Mesenchymal stem cell (in vitro differentiated cells and primary cell): ENCODE results near the gene OR2T1.
A peak's percentile ranks its signal among the peaks of the same experiment; 100 is the strongest.

Experiments
- DNase-seq: peaks from one replicate; pipeline ENCODE4 v3.0.0-alpha.2; 2013
- H2AFZ ChIP-seq: one replicate; pipeline ENCODE4 v1.6.1; 2013; ENCODE audit warnings: low read depth, mild to moderate bottlenecking, control low read depth, inconsistent platforms, low read length, moderate library complexity
- H2AK5ac ChIP-seq: 2 replicates; pipeline ENCODE4 v1.6.1; 2013; ENCODE audit warnings: low read length, moderate library complexity, mild to moderate bottlenecking, inconsistent platforms; ENCODE audit not compliant: severe bottlenecking
- H2BK120ac ChIP-seq: one replicate; pipeline ENCODE4 v1.6.1; 2013; ENCODE audit warnings: low read depth, mild to moderate bottlenecking, inconsistent platforms, low read length, moderate library complexity
- H2BK12ac ChIP-seq, 2 experiments: one replicate each; pipeline ENCODE4 v1.6.1; 2013; ENCODE audit warnings: inconsistent platforms in 2 of 2, low read length in 2 of 2, mild to moderate bottlenecking in 2 of 2, moderate library complexity in 2 of 2, control low read depth in 1 of 2
- H2BK15ac ChIP-seq: one replicate; pipeline ENCODE4 v1.6.1; 2013; ENCODE audit warnings: mild to moderate bottlenecking, low read depth, inconsistent platforms; ENCODE audit not compliant: poor library complexity, severe bottlenecking
- H2BK5ac ChIP-seq: 2 replicates; pipeline ENCODE4 v1.6.1; 2013; ENCODE audit warnings: low read depth, mild to moderate bottlenecking, low read length, control low read depth, inconsistent platforms; ENCODE audit not compliant: poor library complexity, severe bottlenecking
- H3K14ac ChIP-seq, 2 experiments: one replicate each; pipeline ENCODE4 v1.6.1; 2013; ENCODE audit warnings: inconsistent platforms in 2 of 2, low read length in 2 of 2, control low read depth in 1 of 2, mild to moderate bottlenecking in 1 of 2, moderate library complexity in 1 of 2
- H3K18ac ChIP-seq, 2 experiments: one replicate each; pipeline ENCODE4 v1.6.1; 2013; ENCODE audit warnings: inconsistent platforms in 2 of 2, low read length in 2 of 2, control low read depth in 1 of 2, low read depth in 1 of 2, mild to moderate bottlenecking in 1 of 2
- H3K23ac ChIP-seq, 2 experiments: one replicate each; pipeline ENCODE4 v1.6.1; 2013; ENCODE audit warnings: inconsistent platforms in 2 of 2, low read length in 2 of 2, mild to moderate bottlenecking in 2 of 2, moderate library complexity in 2 of 2, control low read depth in 1 of 2
- H3K27ac ChIP-seq: 2 replicates; pipeline ENCODE4 v1.5.1; 2013; ENCODE audit warnings: mild to moderate bottlenecking, moderate library complexity, low read length, control low read depth, inconsistent platforms; ENCODE audit not compliant: poor library complexity, severe bottlenecking
- H3K27me3 ChIP-seq, 2 experiments: 2 replicates each; pipeline versions ENCODE4 v1.6.1 to v1.7.0; 2013; ENCODE audit warnings: low read length in 2 of 2, mild to moderate bottlenecking in 2 of 2, moderate library complexity in 2 of 2, control low read depth in 1 of 2, inconsistent platforms in 1 of 2; ENCODE audit not compliant: control insufficient read depth in 1 of 2, insufficient read depth in 1 of 2
- H3K36me3 ChIP-seq, 2 experiments: 2 replicates each; pipeline versions ENCODE4 v1.6.1 to v1.7.0; 2013; ENCODE audit warnings: low read length in 2 of 2, control low read depth in 1 of 2, inconsistent platforms in 1 of 2, low read depth in 1 of 2, mild to moderate bottlenecking in 1 of 2; ENCODE audit not compliant: insufficient read depth in 2 of 2, control insufficient read depth in 1 of 2
- H3K4ac ChIP-seq, 2 experiments: one replicate each; pipeline ENCODE4 v1.6.1; 2013; ENCODE audit warnings: inconsistent platforms in 2 of 2, low read length in 2 of 2, mild to moderate bottlenecking in 2 of 2, moderate library complexity in 2 of 2, control low read depth in 1 of 2, low read depth in 1 of 2
- H3K4me1 ChIP-seq: 2 replicates; pipeline ENCODE4 v1.6.1; 2013; ENCODE audit warnings: low read depth, low read length, control low read depth; ENCODE audit not compliant: control insufficient read depth, insufficient read depth
- H3K4me2 ChIP-seq: 2 replicates; pipeline ENCODE4 v1.6.1; 2013; ENCODE audit warnings: low read length, mild to moderate bottlenecking, inconsistent platforms; ENCODE audit not compliant: poor library complexity, severe bottlenecking
- H3K4me3 ChIP-seq, 2 experiments: 2 replicates each; pipeline versions ENCODE4 v1.5.1 to v1.7.0; 2013; ENCODE audit warnings: low read length in 2 of 2, mild to moderate bottlenecking in 2 of 2, control low read depth in 1 of 2, low read depth in 1 of 2; ENCODE audit not compliant: insufficient read depth in 1 of 2
- H3K79me1 ChIP-seq: replicated peaks from 2 replicates; pipeline ENCODE4 v1.6.1; 2013; ENCODE audit warnings: mild to moderate bottlenecking, control low read depth, low read length, inconsistent platforms; ENCODE audit not compliant: poor library complexity, severe bottlenecking
- H3K9ac ChIP-seq: 2 replicates; pipeline ENCODE4 v1.7.0; 2013; ENCODE audit warnings: mild to moderate bottlenecking, low read length, moderate library complexity
- H3K9me3 ChIP-seq: 2 replicates; pipeline ENCODE4 v1.7.0; 2013; ENCODE audit warnings: mild to moderate bottlenecking, low read length; ENCODE audit not compliant: control insufficient read depth
- H4K8ac ChIP-seq: one replicate; pipeline ENCODE4 v1.6.1; 2013; ENCODE audit warnings: inconsistent platforms, mild to moderate bottlenecking, low read length, moderate library complexity
- H4K91ac ChIP-seq: one replicate; pipeline ENCODE4 v1.6.1; 2013; ENCODE audit warnings: mild to moderate bottlenecking, low read length, inconsistent platforms
- WGBS: methylation state at CpG from one replicate; pipeline ENCODE4 v1.1.7; 2013; ENCODE audit warnings: mixed read lengths; 5-methylcytosine and 5-hydroxymethylcytosine counted together

Gene OR2T1

DNA sequence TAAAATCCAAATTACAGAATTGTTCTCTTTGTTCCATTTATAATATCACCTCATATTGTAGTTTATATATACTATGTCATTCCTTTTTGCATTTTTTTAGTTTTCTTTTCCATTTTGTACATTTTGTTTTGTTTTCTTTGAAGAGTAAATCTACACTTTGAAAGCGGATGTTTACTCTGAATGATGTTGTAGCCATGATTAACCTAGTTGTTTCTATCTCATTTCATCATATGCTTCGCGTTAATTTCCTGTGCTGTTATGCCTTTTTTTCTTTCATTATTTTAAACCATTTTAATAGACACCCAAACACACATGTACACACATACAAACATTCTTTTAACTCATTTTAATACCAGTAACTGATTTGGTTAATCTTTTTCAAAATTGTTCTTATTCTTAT, 22.0 kb upstream of the OR2T1 start:
- H4K8ac ChIP-seq = no peak overlapping the region
- H2BK5ac ChIP-seq = no peak overlapping the region
- 75% methylated on average over 2 of the region's 3 CpGs for WGBS

DNA sequence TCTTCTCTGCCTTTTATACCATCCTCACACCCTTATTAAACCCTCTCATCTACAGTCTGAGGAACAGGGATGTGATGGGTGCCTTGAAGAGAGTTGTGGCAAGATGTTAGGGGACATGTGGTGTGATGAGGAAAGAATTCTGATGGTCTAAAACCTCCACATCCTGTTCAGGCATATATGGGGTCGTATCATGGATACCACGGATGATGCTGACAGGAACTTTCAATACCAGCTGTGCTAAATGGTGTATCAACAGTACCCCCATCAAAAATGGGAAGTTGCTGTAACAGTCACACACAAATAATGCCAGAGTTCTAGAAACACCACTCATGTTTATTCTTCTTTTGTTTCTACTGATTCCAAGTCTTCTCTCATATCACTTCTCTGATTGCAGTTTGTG, 14.4 kb upstream of the OR2T1 start:
- H2BK12ac ChIP-seq = no peak overlapping the region
- no peak overlapping the region for H3K4me2 ChIP-seq
- H3K79me1 ChIP-seq = no peaks in the 10 kb centered on the region
- no peak overlapping the region for H3K14ac ChIP-seq
- no peak for DNase-seq
- no peak overlapping the region for H2BK15ac ChIP-seq
- no peak overlapping the region for H3K4me3 ChIP-seq
- H2BK5ac ChIP-seq = no peak overlapping the region
- no peak overlapping the region for H2BK120ac ChIP-seq
- no peaks in the 10 kb centered on the region for H3K4me1 ChIP-seq
- no peak overlapping the region for H4K8ac ChIP-seq
- no peaks in the 10 kb centered on the region for H3K36me3 ChIP-seq
- 65% methylated on average over 2 of the region's 2 CpGs for WGBS
- H2AFZ ChIP-seq = no peak overlapping the region
- no peak overlapping the region for H3K18ac ChIP-seq
- no peaks in the 10 kb centered on the region for H3K27me3 ChIP-seq
- no peak overlapping the region for H3K9ac ChIP-seq
- H3K4ac ChIP-seq = no peak overlapping the region
- H3K27ac ChIP-seq = no peak overlapping the region
- peaks cover 37% of the 10 kb centered on the region for H3K9me3 ChIP-seq
- no peak overlapping the region for H3K23ac ChIP-seq
- no peak overlapping the region for H4K91ac ChIP-seq
- H2AK5ac ChIP-seq = no peak overlapping the region

More for the DNA sequence above, 22.0 kb upstream of the OR2T1 start:
- Histone ChIP-seq H3K9me3 (peaks cover 18% of the 10 kb centered on the region), H3K23ac (no peak overlapping the region), H3K14ac (no peak overlapping the region), H3K9ac (no peak overlapping the region), H2BK120ac (no peak overlapping the region), H2AK5ac (no peak overlapping the region), H2BK15ac (no peak overlapping the region), H3K4me2 (no peak overlapping the region), H3K27me3 (no peaks in the 10 kb centered on the region), H3K4me1 (no peaks in the 10 kb centered on the region), H3K4ac (no peak overlapping the region), H3K36me3 (no peaks in the 10 kb centered on the region), H3K4me3 (no peak overlapping the region), H3K18ac (no peak overlapping the region), H2BK12ac (no peak overlapping the region), H3K79me1 (no peaks in the 10 kb centered on the region), H3K27ac (no peak overlapping the region), H2AFZ (no peak overlapping the region), H4K91ac (no peak overlapping the region)
- DNase-seq = no peak

DNA sequence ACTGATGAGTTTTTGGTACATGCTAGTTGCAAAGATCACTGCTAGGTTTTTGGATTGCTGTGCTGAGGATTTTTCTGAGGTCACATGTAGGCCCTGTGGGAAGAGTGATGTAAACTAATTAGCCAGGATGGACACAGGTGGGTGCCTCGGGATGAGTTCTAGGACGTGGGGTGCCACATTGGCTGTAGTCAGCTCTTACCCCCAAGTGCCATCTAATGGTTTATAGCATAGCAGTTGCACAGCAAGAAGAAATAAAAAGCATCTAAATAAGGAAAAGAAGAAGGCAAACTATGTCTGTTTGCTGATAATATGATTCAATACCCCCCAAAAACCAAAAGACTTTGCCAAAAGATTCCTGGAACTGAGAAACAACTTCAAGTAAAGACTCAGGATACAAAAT, 9.8 kb upstream of the OR2T1 start:
- no peak overlapping the region for H2BK15ac ChIP-seq
- WGBS = 31% methylated on average over 2 of the region's 2 CpGs

DNA sequence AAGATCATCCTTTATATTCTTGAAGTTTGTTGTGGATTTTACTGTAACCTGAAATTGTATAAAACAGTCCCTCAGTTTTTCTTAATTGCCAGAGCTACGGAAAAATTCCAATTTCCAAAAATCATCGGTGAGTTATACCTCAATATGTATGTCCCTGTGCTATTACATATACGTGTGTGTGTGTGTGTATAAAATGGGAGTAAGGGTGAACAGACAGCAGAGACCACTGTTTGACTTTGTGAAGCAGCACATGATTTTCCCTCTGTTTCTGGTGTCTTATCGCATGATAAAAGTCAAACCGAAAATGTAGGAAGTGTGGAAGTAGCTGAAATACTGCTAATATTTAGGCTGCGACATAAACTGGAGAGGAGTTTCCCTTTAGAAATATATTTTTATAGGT, 1.2 kb downstream of the OR2T1 start:
- Histone ChIP-seq H2BK15ac (no peak overlapping the region), H2BK12ac (no peak overlapping the region), H3K4me3 (no peak overlapping the region), H3K18ac (no peak overlapping the region), H3K14ac (no peak overlapping the region), H2AK5ac (no peak overlapping the region), H3K27me3 (no peaks in the 10 kb centered on the region), H2AFZ (no peak overlapping the region), H4K8ac (no peak overlapping the region), H3K4me2 (no peak overlapping the region), H3K27ac (no peak overlapping the region), H3K4me1 (no peaks in the 10 kb centered on the region), H3K4ac (no peak overlapping the region), H4K91ac (no peak overlapping the region), H3K23ac (no peak overlapping the region), H2BK120ac (no peak overlapping the region), H3K9me3 (peaks cover 21% of the 10 kb centered on the region), H3K79me1 (no peaks in the 10 kb centered on the region), H3K36me3 (no peaks in the 10 kb centered on the region), H2BK5ac (no peak overlapping the region), H3K9ac (no peak overlapping the region)
- 73% methylated on average over 5 of the region's 6 CpGs for WGBS
- DNase-seq = peak; percentile 14

More for the DNA sequence above, 9.8 kb upstream of the OR2T1 start:
- Histone ChIP-seq H3K18ac (no peak overlapping the region), H3K9ac (no peak overlapping the region), H2BK5ac (no peak overlapping the region), H4K91ac (no peak overlapping the region), H2BK120ac (no peak overlapping the region), H4K8ac (no peak overlapping the region), H3K4me3 (no peak overlapping the region), H3K27ac (no peak overlapping the region), H3K4me1 (no peaks in the 10 kb centered on the region), H3K4me2 (no peak overlapping the region), H3K4ac (no peak overlapping the region), H3K79me1 (no peaks in the 10 kb centered on the region), H3K27me3 (no peaks in the 10 kb centered on the region), H2AFZ (no peak overlapping the region), H3K36me3 (no peaks in the 10 kb centered on the region), H3K23ac (no peak overlapping the region), H2AK5ac (no peak overlapping the region), H3K9me3 (peaks cover 20% of the 10 kb centered on the region), H2BK12ac (no peak overlapping the region), H3K14ac (no peak overlapping the region)
- no peak for DNase-seq
